GM12878 (cell line): Measurements from ENCODE around the gene SLC35E4. TPM values are rescaled to one million over a fixed set of nuclear protein-coding genes. Genes with fewer than 3 reads are reported as not detected.

Experiments used
- ATAC-seq: fragments of 200-7000 bp; cut with Tn5 transposase; 3 replicates; pipeline ENCODE4 v1.9.1; 2020; ENCODE audit warnings: mild to moderate bottlenecking, moderate library complexity
- BruUV-seq: library from RNA; stranded (reverse); fragments of 400-500 nt; replicated peaks from 2 replicates; lab custom pipeline; 2021; lab: Mats Ljungman, UMichigan
- CTCF ChIA-PET: fragments of 300-600 bp; sonication (Branson Sonifier 250); formaldehyde crosslinking; extraction: SDS; loops from one replicate; lab custom pipeline; 2021; ENCODE audit warnings: inconsistent platforms; lab: Yijun Ruan, JAX
- POLR2A ChIA-PET: fragments of 350-600 bp; formaldehyde crosslinking; extraction: SDS; loops from one replicate; lab custom pipeline; 2021; ENCODE audit warnings: inconsistent platforms; lab: Charles Lee
- RAD21 ChIA-PET: fragments of 300-600 bp; sonication (Branson Sonifier 250); formaldehyde crosslinking; loops from one replicate; lab custom pipeline; 2023; ENCODE audit warnings: antibody characterized with exemption; ENCODE audit not compliant: unreplicated experiment; lab: Charles Lee
- SMC1A ChIA-PET: fragments of 300-600 bp; sonication (Branson Sonifier 250); formaldehyde crosslinking; loops from one replicate; lab custom pipeline; 2023; ENCODE audit not compliant: unreplicated experiment, uncharacterized antibody; lab: Charles Lee
- DNase-seq: peaks from one replicate; pipeline ENCODE4 v3.0.0-alpha.2; 2011; ENCODE audit warnings: low read depth, low spot score
- FAIRE-seq: peaks from 3 replicates; lab custom pipeline; 2011; peaks lifted over from hg19 to GRCh38; lab: Jason Lieb, UNC
- H2AFZ ChIP-seq: 2 replicates; pipeline ENCODE4 v1.6.0; 2011; ENCODE audit warnings: low read depth, low read length, control low read depth; ENCODE audit not compliant: control insufficient read depth
- H3K27ac ChIP-seq: 2 replicates; pipeline ENCODE4 v1.5.1; 2011; ENCODE audit warnings: control low read depth; ENCODE audit not compliant: control insufficient read depth, insufficient read depth
- H3K27me3 ChIP-seq, 2 experiments: replicated peaks in 1 of 2; 2 replicates each; pipeline versions ENCODE4 v1.6.0 to v1.6.1; 2011; ENCODE audit warnings: low read length in 1 of 2; ENCODE audit not compliant: control insufficient read depth in 2 of 2, insufficient read depth in 2 of 2
- H3K36me3 ChIP-seq, 2 experiments: 2 replicates each; pipeline ENCODE4 v1.5.1; 2011; ENCODE audit warnings: low read length in 1 of 2; ENCODE audit not compliant: control insufficient read depth in 2 of 2, insufficient read depth in 2 of 2
- H3K4me1 ChIP-seq: 2 replicates; pipeline ENCODE4 v1.6.1; 2011; ENCODE audit warnings: mild to moderate bottlenecking, low read length, moderate library complexity, mixed read lengths; ENCODE audit not compliant: control insufficient read depth, insufficient read depth
- H3K4me2 ChIP-seq: 2 replicates; pipeline ENCODE4 v1.6.0; 2011; ENCODE audit warnings: control low read depth; ENCODE audit not compliant: control insufficient read depth, insufficient read depth
- H3K4me3 ChIP-seq: fragments of 200-600 bp; sonication (generic); 2 replicates; pipeline ENCODE4 v1.5.1; 2016
- H3K79me2 ChIP-seq: 2 replicates; pipeline ENCODE4 v1.6.0; 2011; ENCODE audit warnings: low read length; ENCODE audit not compliant: control insufficient read depth, insufficient read depth
- H3K9ac ChIP-seq: 2 replicates; pipeline ENCODE4 v1.8.0; 2011; ENCODE audit warnings: low read length, control low read depth, mixed read lengths; ENCODE audit not compliant: control insufficient read depth, insufficient read depth
- H3K9me3 ChIP-seq: replicated peaks from 3 replicates; pipeline ENCODE4 v1.5.1; 2011; ENCODE audit warnings: mild to moderate bottlenecking, low read length; ENCODE audit not compliant: control insufficient read depth, insufficient read depth
- H4K20me1 ChIP-seq: 2 replicates; pipeline ENCODE4 v1.6.0; 2011; ENCODE audit not compliant: control insufficient read depth, insufficient read depth
- BMI1 ChIP-seq: fragments of 450-650 bp; IDR thresholded peaks from 2 replicates; pipeline ENCODE4 v1.6.1; 2016; ENCODE audit warnings: mild to moderate bottlenecking, moderate library complexity, borderline replicate concordance
- CBX5 ChIP-seq: sonication (generic); IDR thresholded peaks from 2 replicates; pipeline ENCODE4 v1.6.1; 2016; ENCODE audit warnings: low read depth, moderate library complexity, mild to moderate bottlenecking, inconsistent platforms
- FOXK2 ChIP-seq: fragments of 450-650 bp; IDR thresholded peaks from 2 replicates; pipeline ENCODE4 v1.6.1; 2017; ENCODE audit warnings: mild to moderate bottlenecking, moderate library complexity
- FOXM1 ChIP-seq: IDR thresholded peaks from 2 replicates; pipeline ENCODE4 v1.6.1; 2012; ENCODE audit warnings: low read depth, mild to moderate bottlenecking, inconsistent platforms, low read length, moderate library complexity
- GABPA ChIP-seq: IDR thresholded peaks from 2 replicates; pipeline ENCODE4 v1.6.1; 2014; ENCODE audit warnings: antibody characterized with exemption, low read depth, mild to moderate bottlenecking, inconsistent platforms
- SMC3 ChIP-seq: IDR thresholded peaks from 2 replicates; pipeline ENCODE4 v1.6.1; 2011; ENCODE audit warnings: low read length, improper control_type of control experiment, borderline replicate concordance
- STAT1 ChIP-seq: fragments of 450-650 bp; conservative IDR thresholded peaks from 2 replicates; pipeline ENCODE4 v1.6.1; 2014; ENCODE audit warnings: antibody characterized with exemption, mild to moderate bottlenecking
- STAT3 ChIP-seq: IDR thresholded peaks from 2 replicates; pipeline ENCODE4 v1.6.1; 2011; ENCODE audit warnings: low read depth, low read length, improper control_type of control experiment
- TCF7 ChIP-seq: IDR thresholded peaks from 2 replicates; pipeline ENCODE4 v1.6.1; 2014; ENCODE audit warnings: antibody characterized with exemption, borderline replicate concordance
- WRNIP1 ChIP-seq: IDR thresholded peaks from 2 replicates; pipeline ENCODE4 v1.6.1; 2011; ENCODE audit warnings: low read depth, low read length, improper control_type of control experiment, borderline replicate concordance
- WGBS: methylation state at CpG from one replicate; pipeline ENCODE4 v1.1.6; 2016; ENCODE audit warnings: low lambda C conversion rate; ENCODE audit not compliant: insufficient replicate concordance, insufficient coverage; ENCODE audit errors: missing lambda C conversion rate; 5-methylcytosine and 5-hydroxymethylcytosine counted together
- in situ Hi-C: fragments of 300-500 bp; cut with MboI; formaldehyde crosslinking; loops from 9 replicates; pipeline ENCODE4 v1.14.3; 2018; ENCODE audit warnings: mixed read lengths
- intact Hi-C: fragments of 100-400 bp; cut with micrococcal nuclease; formaldehyde crosslinking; loops from one replicate; pipeline ENCODE4 v1.14.2; 2022; ENCODE audit not compliant: unreplicated experiment
- polyA plus RNA-seq, 11 experiments: library from polyadenylated mRNA; depleted of rRNA in 4 of 11; unstranded in 6 of 11; stranded (reverse) in 5 of 11; fragments of >200 nt; fragmentation: Nextera tagmentation in 4 of 11; fragmentation: Illumina TruSeq in 1 of 11; extraction: Ambion mirVana in 4 of 11; extraction: Trizol in 1 of 11; gene quantifications; 1 replicate in 1 of 11; 2 replicates in 10 of 11; pipeline versions ENCODE4 v1.2.1 to v1.2.3, GENCODE V29; 2011 to 2016; ENCODE audit warnings: inconsistent platforms in 2 of 11, missing spikeins in 2 of 11, low read depth in 1 of 11
- total RNA-seq, 4 experiments: library from RNA; depleted of rRNA in 3 of 4; stranded (reverse); fragments of >200 nt in 3 of 4; fragmentation: Illumina TruSeq in 1 of 4; extraction: Trizol in 1 of 4; gene quantifications; 2 replicates each; pipeline versions ENCODE4 v1.2.1 to v1.2.3, GENCODE V29; 2013 to 2021
- TF ChIP-seq, protein P1 (sequence below): fragments of 450-650 bp; IDR thresholded peaks from 2 replicates; pipeline ENCODE4 v1.6.1; 2016; ENCODE audit warnings: mild to moderate bottlenecking
- TF ChIP-seq, protein P2 (sequence below): fragments of 450-650 bp; IDR thresholded peaks from 2 replicates; pipeline ENCODE4 v1.6.1; 2017; ENCODE audit warnings: borderline replicate concordance
- TF ChIP-seq, protein P3 (sequence below): IDR thresholded peaks from 2 replicates; pipeline ENCODE4 v1.6.1; 2011; ENCODE audit warnings: borderline replicate concordance, low read depth, mild to moderate bottlenecking, moderate library complexity, low read length; ENCODE audit not compliant: insufficient read depth, poor library complexity, severe bottlenecking
- TF ChIP-seq, protein P4 (sequence below): fragments of 450-650 bp; IDR thresholded peaks from 2 replicates; pipeline ENCODE4 v1.6.1; 2017; ENCODE audit warnings: mild to moderate bottlenecking

SLC35E4 gene
- total and polyA plus RNA-seq, 10 of the 15 experiments (the other 5 are each of a cell fraction or from before 2014, with no cell fraction given): 0.16 to 5.3 (median 2.9) TPM; not detected in 1

DNA sequence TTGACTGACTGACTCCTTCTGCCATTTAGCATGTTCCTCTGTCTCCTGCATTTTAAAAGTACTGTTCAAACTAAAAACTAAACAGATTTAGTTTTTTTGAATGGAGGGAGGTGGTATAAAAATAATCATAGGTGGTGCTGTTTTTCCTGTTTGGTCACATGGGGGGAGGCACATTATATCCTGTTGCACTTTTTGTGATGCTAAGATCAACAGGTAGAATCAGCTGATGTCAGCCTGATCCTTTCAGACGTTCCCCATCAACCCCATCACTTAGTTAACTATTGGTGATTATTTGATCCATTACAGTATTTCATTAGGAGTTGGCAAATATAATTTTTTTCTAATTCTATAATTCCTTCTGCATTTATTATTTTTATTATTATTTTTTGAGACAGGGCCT lies 54.0 kb downstream of the SLC35E4 start (continued):
- TF ChIP-seq, protein P1, sequence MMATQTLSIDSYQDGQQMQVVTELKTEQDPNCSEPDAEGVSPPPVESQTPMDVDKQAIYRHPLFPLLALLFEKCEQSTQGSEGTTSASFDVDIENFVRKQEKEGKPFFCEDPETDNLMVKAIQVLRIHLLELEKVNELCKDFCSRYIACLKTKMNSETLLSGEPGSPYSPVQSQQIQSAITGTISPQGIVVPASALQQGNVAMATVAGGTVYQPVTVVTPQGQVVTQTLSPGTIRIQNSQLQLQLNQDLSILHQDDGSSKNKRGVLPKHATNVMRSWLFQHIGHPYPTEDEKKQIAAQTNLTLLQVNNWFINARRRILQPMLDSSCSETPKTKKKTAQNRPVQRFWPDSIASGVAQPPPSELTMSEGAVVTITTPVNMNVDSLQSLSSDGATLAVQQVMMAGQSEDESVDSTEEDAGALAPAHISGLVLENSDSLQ: no peak

DNA sequence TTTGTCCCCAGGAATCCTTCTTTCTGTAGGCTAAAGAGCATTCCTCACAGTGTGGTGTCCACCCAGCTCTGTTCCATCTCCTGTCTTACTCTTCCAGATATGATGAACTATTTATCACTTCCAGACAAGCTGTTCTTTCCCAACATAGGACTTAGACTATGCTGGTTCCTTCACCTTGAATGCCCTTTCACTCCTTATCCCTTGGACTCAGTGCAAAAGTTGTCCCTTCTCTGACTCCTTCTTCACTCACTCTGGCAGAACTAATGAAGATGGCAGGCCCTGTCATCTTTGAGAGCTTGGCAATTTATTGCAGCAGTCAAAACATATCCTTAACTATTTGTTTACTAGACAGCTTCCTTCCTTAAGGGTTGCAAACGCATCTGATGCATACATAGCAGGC lies 55.6 kb downstream of the SLC35E4 start:
- Histone ChIP-seq H3K9ac (no peak overlapping the region), H4K20me1 (no peaks in the 10 kb centered on the region), H3K36me3 (no peaks in the 10 kb centered on the region), H3K27me3 (no peaks in the 10 kb centered on the region; a peak in 1 of 4 replicates), H2AFZ (no peak overlapping the region), H3K4me2 (no peak overlapping the region), H3K27ac (no peak overlapping the region), H3K9me3 (no peaks in the 10 kb centered on the region), H3K79me2 (no peaks in the 10 kb centered on the region), H3K4me1 (no peaks in the 10 kb centered on the region; the same call in 1 of the 2 replicates), H3K4me3 (no peak overlapping the region)
- TF ChIP-seq, protein P2, sequence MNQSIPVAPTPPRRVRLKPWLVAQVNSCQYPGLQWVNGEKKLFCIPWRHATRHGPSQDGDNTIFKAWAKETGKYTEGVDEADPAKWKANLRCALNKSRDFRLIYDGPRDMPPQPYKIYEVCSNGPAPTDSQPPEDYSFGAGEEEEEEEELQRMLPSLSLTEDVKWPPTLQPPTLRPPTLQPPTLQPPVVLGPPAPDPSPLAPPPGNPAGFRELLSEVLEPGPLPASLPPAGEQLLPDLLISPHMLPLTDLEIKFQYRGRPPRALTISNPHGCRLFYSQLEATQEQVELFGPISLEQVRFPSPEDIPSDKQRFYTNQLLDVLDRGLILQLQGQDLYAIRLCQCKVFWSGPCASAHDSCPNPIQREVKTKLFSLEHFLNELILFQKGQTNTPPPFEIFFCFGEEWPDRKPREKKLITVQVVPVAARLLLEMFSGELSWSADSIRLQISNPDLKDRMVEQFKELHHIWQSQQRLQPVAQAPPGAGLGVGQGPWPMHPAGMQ: no peak
- TF ChIP-seq TCF7: no peak
- TF ChIP-seq, protein P3, sequence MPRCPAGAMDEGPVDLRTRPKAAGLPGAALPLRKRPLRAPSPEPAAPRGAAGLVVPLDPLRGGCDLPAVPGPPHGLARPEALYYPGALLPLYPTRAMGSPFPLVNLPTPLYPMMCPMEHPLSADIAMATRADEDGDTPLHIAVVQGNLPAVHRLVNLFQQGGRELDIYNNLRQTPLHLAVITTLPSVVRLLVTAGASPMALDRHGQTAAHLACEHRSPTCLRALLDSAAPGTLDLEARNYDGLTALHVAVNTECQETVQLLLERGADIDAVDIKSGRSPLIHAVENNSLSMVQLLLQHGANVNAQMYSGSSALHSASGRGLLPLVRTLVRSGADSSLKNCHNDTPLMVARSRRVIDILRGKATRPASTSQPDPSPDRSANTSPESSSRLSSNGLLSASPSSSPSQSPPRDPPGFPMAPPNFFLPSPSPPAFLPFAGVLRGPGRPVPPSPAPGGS: no peak
- TF ChIP-seq, protein P4, sequence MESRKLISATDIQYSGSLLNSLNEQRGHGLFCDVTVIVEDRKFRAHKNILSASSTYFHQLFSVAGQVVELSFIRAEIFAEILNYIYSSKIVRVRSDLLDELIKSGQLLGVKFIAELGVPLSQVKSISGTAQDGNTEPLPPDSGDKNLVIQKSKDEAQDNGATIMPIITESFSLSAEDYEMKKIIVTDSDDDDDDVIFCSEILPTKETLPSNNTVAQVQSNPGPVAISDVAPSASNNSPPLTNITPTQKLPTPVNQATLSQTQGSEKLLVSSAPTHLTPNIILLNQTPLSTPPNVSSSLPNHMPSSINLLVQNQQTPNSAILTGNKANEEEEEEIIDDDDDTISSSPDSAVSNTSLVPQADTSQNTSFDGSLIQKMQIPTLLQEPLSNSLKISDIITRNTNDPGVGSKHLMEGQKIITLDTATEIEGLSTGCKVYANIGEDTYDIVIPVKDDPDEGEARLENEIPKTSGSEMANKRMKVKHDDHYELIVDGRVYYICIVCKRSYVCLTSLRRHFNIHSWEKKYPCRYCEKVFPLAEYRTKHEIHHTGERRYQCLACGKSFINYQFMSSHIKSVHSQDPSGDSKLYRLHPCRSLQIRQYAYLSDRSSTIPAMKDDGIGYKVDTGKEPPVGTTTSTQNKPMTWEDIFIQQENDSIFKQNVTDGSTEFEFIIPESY: no peak
- no peak for TF ChIP-seq WRNIP1
- TF ChIP-seq SMC3: no peak
- no peak for TF ChIP-seq GABPA
- TF ChIP-seq FOXM1: no peak
- TF ChIP-seq STAT1: no peak
- TF ChIP-seq FOXK2: no peak
- TF ChIP-seq CBX5: no peak
- TF ChIP-seq STAT3: no peak
- TF ChIP-seq BMI1: no peak
- FAIRE-seq (no peak), ATAC-seq (no peak), DNase-seq (no peak)
- in situ Hi-C loops (no loop called here), intact Hi-C loops (no loop called here)
- CTCF ChIA-PET: interaction anchor here (0.6 to 1.0 kb wide), 2 partner anchors 52 to 64 kb away, joined by 3 read pairs; no protein-coding TSS in a partner anchor
- BruUV-seq: no TSS peak
- RAD21 ChIA-PET: no interaction called here
- POLR2A ChIA-PET: no interaction called here
- 67% methylated on average over 1 of the region's 1 CpG for WGBS
- SMC1A ChIA-PET: interaction anchor here (1.7 kb wide), 1 partner anchor 28 kb away, joined by 4 read pairs; no protein-coding TSS in a partner anchor
